Measurements from ENCODE around the gene M1AP. TPM values are rescaled to one million over a fixed set of nuclear protein-coding genes. Genes with fewer than 3 reads are reported as not detected.

M1AP gene
- total and polyA plus RNA-seq, 2 of the 8 experiments (the other 6 are each of a cell fraction or from before 2014, with no cell fraction given) = 4.8 TPM

- Histone ChIP-seq H4K8ac (ENCODE audit: extremely low read depth, insufficient read depth, low read length) (no peak overlapping the region), H2BK15ac (ENCODE audit: low read length) (no peak overlapping the region), H3K23me2 (ENCODE audit: low read depth, low read length) (peaks cover 11% of the 10 kb centered on the region; the same call in 1 of the 2 replicates), H3K4me1 (replicated peaks in 1 of 4; ENCODE audit: control insufficient read depth in 3 of 4, insufficient read depth in 4 of 4, low read length in 3 of 4) (peaks cover 0 to 7% (median 4%) of the 10 kb centered on the region in 4 experiments; a peak in 2 of 7 replicates), H3K27me3 (replicated peaks in 1 of 4; ENCODE audit: control insufficient read depth in 3 of 4, extremely low read depth in 1 of 4, insufficient read depth in 3 of 4, low read length in 3 of 4) (peaks cover 12 to 20% (median 17%) of the 10 kb centered on the region in 4 experiments), H3K79me2 (ENCODE audit: control insufficient read depth in 1 of 2, insufficient read depth in 2 of 2, low read length in 2 of 2) (no peaks in the 10 kb centered on the region), H4K5ac (ENCODE audit: insufficient read length, low read depth, low read length) (no peak overlapping the region), H3K4me3 (ENCODE audit: extremely low read depth in 1 of 4, insufficient read depth in 2 of 4, low read depth in 3 of 4, low read length in 4 of 4) (no peak overlapping the region), H3K79me1 (ENCODE audit: low read depth, low read length) (no peaks in the 10 kb centered on the region), H3K23ac (ENCODE audit: insufficient read length) (no peak overlapping the region), H3K9ac (replicated peaks in 1 of 4; ENCODE audit: extremely low read depth in 1 of 4, low read depth in 3 of 4, low read length in 3 of 4) (no peak overlapping the region), H3K4me2 (ENCODE audit: insufficient read depth in 1 of 2, low read depth in 2 of 2, low read length in 2 of 2) (no peak overlapping the region; a peak in 1 of 4 replicates), H4K20me1 (replicated peaks in 1 of 2; ENCODE audit: control insufficient read depth in 1 of 2, insufficient read depth in 2 of 2, low read length in 2 of 2) (peaks cover 0 to 3% of the 10 kb centered on the region in 2 experiments), H2BK20ac (ENCODE audit: low read length) (no peak overlapping the region), H4K91ac (replicated peaks; ENCODE audit: insufficient read length, low read length) (no peak overlapping the region), H3K27ac (ENCODE audit: low read depth, low read length) (no peak overlapping the region), H2AK5ac (ENCODE audit: low read depth, low read length) (no peak overlapping the region; the same call in 1 of the 2 replicates), H3K14ac (ENCODE audit: insufficient read length) (no peak overlapping the region), H3K56ac (replicated peaks; ENCODE audit: insufficient read length, low read depth, low read length) (no peak overlapping the region), H2BK120ac (replicated peaks; ENCODE audit: low read depth, low read length) (no peak overlapping the region), H2BK5ac (ENCODE audit: low read depth, low read length) (no peak overlapping the region), H2BK12ac (ENCODE audit: low read depth, low read length) (no peak overlapping the region), H3K36me3 (ENCODE audit: control insufficient read depth in 2 of 4, insufficient read depth in 4 of 4, low read length in 3 of 4) (no peaks in the 10 kb centered on the region), H3K9me3 (ENCODE audit: insufficient read depth in 2 of 2, low read depth in 1 of 2, low read length in 1 of 2) (no peaks in the 10 kb centered on the region), H3K4ac (replicated peaks; ENCODE audit: insufficient read length, low read depth, low read length) (no peak overlapping the region), H2AFZ (ENCODE audit: low read length) (no peak overlapping the region), H3K18ac (ENCODE audit: extremely low read depth, low read length) (no peak overlapping the region)
- TF ChIP-seq TBP (IDR thresholded peaks at IDR 0.05; ENCODE audit: low read depth, low read length) = no peak
- no peak for TF ChIP-seq CEBPB (IDR thresholded peaks at IDR 0.05; ENCODE audit: low read depth, low read length)
- TF ChIP-seq ATF3 (IDR thresholded peaks at IDR 0.05; ENCODE audit: insufficient read depth, low read depth, low read length) = no peak
- TF ChIP-seq SIX5 (IDR thresholded peaks at IDR 0.05; ENCODE audit: low read depth, low read length) = no peak
- no peak for TF ChIP-seq CBX8 (IDR thresholded peaks at IDR 0.05; ENCODE audit: borderline replicate concordance, low read depth, low read length)
- TF ChIP-seq SP4 (IDR thresholded peaks at IDR 0.05; ENCODE audit: low read length) = no peak
- TF ChIP-seq NANOG (IDR thresholded peaks at IDR 0.05; ENCODE audit: insufficient read depth, low read depth, low read length, poor library complexity, severe bottlenecking) = no peak
- TF ChIP-seq FOSL1 (IDR thresholded peaks at IDR 0.05; ENCODE audit: insufficient read depth, low read depth, low read length) = no peak
- CTCF ChIA-PET (ENCODE audit: partially characterized antibody) = no interaction called here
- 81% methylated on average over 1 of the region's 1 CpG; no CpG with 5 or more reads in 1 of the 2 experiments for WGBS, 2 experiments (ENCODE audit: extremely low coverage in 1 of 2, insufficient coverage in 1 of 2, insufficient read length in 1 of 2, insufficient replicate concordance in 2 of 2, low coverage in 1 of 2, low lambda C conversion rate in 2 of 2, missing lambda C conversion rate in 1 of 2)
- DNase-seq (ENCODE audit: low read depth in 1 of 2, low spot score in 2 of 2) (no peak), FAIRE-seq (no peak)
- POLR2A ChIA-PET (ENCODE audit: partially characterized antibody) = interaction anchor here (1.2 kb wide), 1 partner anchor 15 kb away, joined by 3 read pairs; no protein-coding TSS in a partner anchor
Measured at GRCh38 chr2:74655579-74655978, 7.4 kb upstream of the M1AP start.
